Common myeloid progenitor, CD34-positive (primary cell): ENCODE results near the gene ELMOD2. TPM values are rescaled to one million over a fixed set of nuclear protein-coding genes. Genes with fewer than 3 reads are reported as not detected.

Source experiments
- CTCF ChIA-PET: fragments of 350-600 bp; sonication (Branson Sonifier 250); formaldehyde crosslinking; loops from one replicate; lab custom pipeline; 2021; ENCODE audit warnings: antibody characterized with exemption; lab: Charles Lee
- POLR2A ChIA-PET: fragments of 350-600 bp; sonication (Branson Sonifier 250); formaldehyde crosslinking; loops from one replicate; lab custom pipeline; 2021; ENCODE audit warnings: antibody characterized with exemption; lab: Charles Lee
- DNase-seq, 3 donors: peaks; one replicate each; pipeline versions ENCODE4 v3.0.0 to v3.0.0-alpha.2; 2013
- H3K27ac ChIP-seq, 2 experiments: 1 replicate in 1 of 2; 2 replicates in 1 of 2; pipeline ENCODE4 v1.7.0; 2013; ENCODE audit warnings: inconsistent platforms in 2 of 2, low read length in 2 of 2, mild to moderate bottlenecking in 2 of 2, low read depth in 1 of 2, moderate library complexity in 1 of 2; ENCODE audit not compliant: severe bottlenecking in 2 of 2, insufficient read depth in 1 of 2, poor library complexity in 1 of 2
- H3K27me3 ChIP-seq, 5 experiments: replicated peaks in 2 of 5; 1 replicate in 3 of 5; 2 replicates in 2 of 5; pipeline versions ENCODE4 v1.6.1 to v1.7.0; 2013; ENCODE audit warnings: low read length in 4 of 5, mild to moderate bottlenecking in 2 of 5, moderate library complexity in 2 of 5, inconsistent platforms in 1 of 5; ENCODE audit not compliant: insufficient read depth in 5 of 5, control insufficient read depth in 4 of 5
- H3K36me3 ChIP-seq, 4 experiments: 1 replicate in 2 of 4; 2 replicates in 2 of 4; pipeline versions ENCODE4 v1.6.1 to v1.7.0; 2013; ENCODE audit warnings: low read length in 3 of 4, control low read depth in 1 of 4, mild to moderate bottlenecking in 1 of 4; ENCODE audit not compliant: control insufficient read depth in 4 of 4, insufficient read depth in 4 of 4
- H3K4me1 ChIP-seq, 4 experiments: 1 replicate in 3 of 4; 2 replicates in 1 of 4; pipeline versions ENCODE4 v1.6.1 to v1.7.1; 2013; ENCODE audit warnings: low read length in 3 of 4, mild to moderate bottlenecking in 3 of 4, control low read depth in 1 of 4, inconsistent platforms in 1 of 4, moderate library complexity in 1 of 4; ENCODE audit not compliant: control insufficient read depth in 4 of 4, insufficient read depth in 4 of 4; ENCODE audit errors: control extremely low read depth in 1 of 4
- H3K4me3 ChIP-seq, 7 experiments: 1 replicate in 4 of 7; 2 replicates in 3 of 7; pipeline versions ENCODE4 v1.5.1 to v1.7.0; 2013; ENCODE audit warnings: mild to moderate bottlenecking in 7 of 7, low read length in 6 of 7, moderate library complexity in 6 of 7, inconsistent platforms in 2 of 7, low read depth in 2 of 7, control low read depth in 1 of 7; ENCODE audit not compliant: insufficient read depth in 4 of 7, control insufficient read depth in 1 of 7; ENCODE audit errors: extremely low read depth in 1 of 7
- H3K9me3 ChIP-seq, 5 experiments: 1 replicate in 4 of 5; 2 replicates in 1 of 5; pipeline versions ENCODE4 v1.6.1 to v1.7.1; 2013; ENCODE audit warnings: low read length in 4 of 5, mild to moderate bottlenecking in 2 of 5, inconsistent platforms in 1 of 5, low read depth in 1 of 5, moderate library complexity in 1 of 5; ENCODE audit not compliant: control insufficient read depth in 4 of 5, insufficient read depth in 2 of 5; ENCODE audit errors: control extremely low read depth in 1 of 5
- WGBS: methylation state at CpG from one replicate; pipeline ENCODE4 v1.1.5; 2013; ENCODE audit not compliant: insufficient coverage; 5-methylcytosine and 5-hydroxymethylcytosine counted together
- polyA plus RNA-seq: library from polyadenylated mRNA; unstranded; fragments of 120-200 nt; gene quantifications from one replicate; pipeline ENCODE4 v1.2.1, GENCODE V29; 2013

Gene ELMOD2
- polyA plus RNA-seq: 20.0 TPM

- DNase-seq: peak; percentile 97 to 99 (median 99)
These were observed at the start of gene ELMOD2 for GRCh38 chr4:140523857-140524742. ELMOD2 (plus strand) TSS chr4:140524168; CDS start chr4:140525429, 1,261 bp downstream.

GRCh38 chr4:140483445-140483844 is 40.5 kb upstream of the ELMOD2 start:
- ChIA-PET CTCF (no interaction called here), POLR2A (no interaction called here)
- Histone ChIP-seq H3K4me3 (no peak overlapping the region), H3K27me3 (peaks cover 0 to 2% (median 0%) of the 10 kb centered on the region in 5 experiments), H3K9me3 (peaks cover 0 to 6% (median 2%) of the 10 kb centered on the region in 5 experiments), H3K27ac (no peak overlapping the region), H3K36me3 (no peaks in the 10 kb centered on the region), H3K4me1 (no peaks in the 10 kb centered on the region)
- 100% methylated on average over 1 of the region's 4 CpGs for WGBS
- no peak for DNase-seq

More at GRCh38 chr4:140523857-140524742, at the start of gene ELMOD2:
- WGBS: 0% methylated on average over 75 of the region's 77 CpGs
- peak within 1 kb of the TSS; percentile 8 to 80 for H3K27ac ChIP-seq
- peaks cover 2 to 11% (median 9%) of the 10 kb centered on the region in 4 experiments for H3K36me3 ChIP-seq
- no peaks in the 10 kb centered on the region for H3K27me3 ChIP-seq
- ChIA-PET POLR2A (interaction anchor here (0.6 kb wide), 1 partner anchor 12 kb away, joined by 3 read pairs; no protein-coding TSS in a partner anchor), CTCF (interaction anchor here (0.6 to 4.1 kb wide), 9 partner anchors 12 to 113 kb away, joined by 3 to 15 read pairs (median 3); no protein-coding TSS in a partner anchor)
- peaks cover 3 to 13% (median 5%) of the 10 kb centered on the region in 4 experiments for H3K4me1 ChIP-seq
- H3K9me3 ChIP-seq: peaks cover 0 to 2% (median 0%) of the 10 kb centered on the region in 5 experiments
- peak within 1 kb of the TSS; percentile 86 to 98 (median 94) for H3K4me3 ChIP-seq

GRCh38 chr4:140485939-140486338 is 38.0 kb upstream of the ELMOD2 start:
- peaks cover 0 to 6% (median 2%) of the 10 kb centered on the region in 5 experiments for H3K9me3 ChIP-seq
- DNase-seq: no peak
- POLR2A ChIA-PET: no interaction called here
- CTCF ChIA-PET: no interaction called here
- 83% methylated on average over 1 of the region's 1 CpG for WGBS
- no peaks in the 10 kb centered on the region for H3K4me1 ChIP-seq
- no peak overlapping the region for H3K4me3 ChIP-seq
- peaks cover 0 to 2% (median 0%) of the 10 kb centered on the region in 5 experiments for H3K27me3 ChIP-seq
- no peaks in the 10 kb centered on the region for H3K36me3 ChIP-seq
- H3K27ac ChIP-seq: no peak overlapping the region

- H3K9me3 ChIP-seq: no peaks in the 10 kb centered on the region
- H3K4me1 ChIP-seq: peaks cover 0 to 10% (median 8%) of the 10 kb centered on the region in 4 experiments
- no peaks in the 10 kb centered on the region for H3K36me3 ChIP-seq
- peak overlapping the region in 6 of 7 experiments; percentile 40 to 74 (median 61) for H3K4me3 ChIP-seq
- peaks cover 7 to 47% (median 23%) of the 10 kb centered on the region in 5 experiments for H3K27me3 ChIP-seq
- ChIA-PET CTCF (no interaction called here), POLR2A (no interaction called here)
- H3K27ac ChIP-seq: no peak overlapping the region
- 21% methylated on average over 3 of the region's 11 CpGs for WGBS
- peak in 2 of 3 donors; percentile 19 to 39 for DNase-seq
These were observed 26.6 kb upstream of the ELMOD2 start for GRCh38 chr4:140497405-140497746.

GRCh38 chr4:140497747-140498636 is 26.0 kb upstream of the ELMOD2 start, which contains the start of gene MGAT4D:
MGAT4D (minus strand) TSS chr4:140498293; CDS start chr4:140498222, 71 bp downstream.
- Histone ChIP-seq H3K9me3 (no peaks in the 10 kb centered on the region), H3K36me3 (no peaks in the 10 kb centered on the region), H3K27me3 (peaks cover 7 to 47% (median 23%) of the 10 kb centered on the region in 5 experiments), H3K4me1 (peaks cover 0 to 10% (median 8%) of the 10 kb centered on the region in 4 experiments), H3K4me3 (peak within 1 kb of the TSS; percentile 17 to 74 (median 54)), H3K27ac (no peak within 1 kb of the TSS)
- WGBS: 2% methylated on average over 60 of the region's 68 CpGs
- peak in 2 of 3 donors; percentile 28 to 48 for DNase-seq
- ChIA-PET CTCF (interaction anchor here (1.5 kb wide), 1 partner anchor 70 kb away, joined by 7 read pairs; the partner anchor contains the start of gene CLGN), POLR2A (no interaction called here)

- Histone ChIP-seq H3K27me3 (peaks cover 7 to 47% (median 23%) of the 10 kb centered on the region in 5 experiments), H3K4me1 (peaks cover 0 to 10% (median 8%) of the 10 kb centered on the region in 4 experiments), H3K27ac (no peak overlapping the region), H3K9me3 (no peaks in the 10 kb centered on the region), H3K36me3 (no peaks in the 10 kb centered on the region), H3K4me3 (no peak overlapping the region)
- no peak for DNase-seq
- POLR2A ChIA-PET: no interaction called here
- WGBS: 96% methylated on average over 3 of the region's 4 CpGs
- CTCF ChIA-PET: interaction anchor here (0.6 to 1.5 kb wide), 3 partner anchors 25 to 915 kb away, joined by 3 to 7 read pairs (median 4); partner anchors contain the start of genes CLGN and ELMOD2
These were observed 24.6 kb upstream of the ELMOD2 start for GRCh38 chr4:140499391-140499790.
